Stomach (tissue), 9 donors: ENCODE measurements around the gene UBXN4. TPM values are rescaled to one million over a fixed set of nuclear protein-coding genes. Genes with fewer than 3 reads are reported as not detected.
"Not testable (repeated sequence)": the region's sequence is repeated elsewhere in the genome, so short reads cannot be mapped to it uniquely, and the experiment has no call there.

ENCODE experiments used
- DNase-seq, 2 donors: peaks; one replicate each; pipeline versions ENCODE4 v3.0.0 to v3.0.0-alpha.2; 2013 to 2019
- H3K27ac ChIP-seq, 5 donors: fragments of 200-600 bp in 4 of 5; sonication (generic) in 4 of 5; one replicate each; pipeline ENCODE4 v1.5.1; 2013 to 2019; ENCODE audit warnings: mild to moderate bottlenecking in 1 of 5, moderate library complexity in 1 of 5
- H3K27me3 ChIP-seq, 3 donors: fragments of 200-600 bp; sonication (generic); one replicate each; pipeline ENCODE4 v1.5.1; 2017 to 2019; ENCODE audit warnings: mixed run types in 1 of 3
- H3K36me3 ChIP-seq, 4 donors: fragments of 200-600 bp; sonication (generic); 1 replicate in 3 of 4; 2 replicates in 1 of 4; pipeline ENCODE4 v1.5.1; 2016 to 2019
- H3K4me1 ChIP-seq, 4 donors: fragments of 200-600 bp; sonication (generic); one replicate each; pipeline ENCODE4 v1.5.1; 2016 to 2019
- H3K4me3 ChIP-seq, 4 donors: fragments of 200-600 bp; sonication (generic) in 3 of 4; one replicate each; pipeline ENCODE4 v1.5.1; 2016 to 2019; ENCODE audit warnings: mild to moderate bottlenecking in 1 of 4
- H3K9me3 ChIP-seq, 4 donors: fragments of 200-600 bp; sonication (generic); one replicate each; pipeline ENCODE4 v1.5.1; 2016 to 2019
- CTCF ChIP-seq, 7 experiments: fragments of 450-650 bp in 4 of 7; fragments of 200-600 bp in 3 of 7; sonication (generic) in 3 of 7; IDR thresholded peaks; one replicate each; pipeline ENCODE4 v1.5.1; 2016 to 2019; ENCODE audit warnings: antibody characterized with exemption in 7 of 7, control low read depth in 2 of 7, mild to moderate bottlenecking in 1 of 7
- EP300 ChIP-seq: sonication (generic); formaldehyde crosslinking; IDR thresholded peaks from one replicate; pipeline ENCODE4 v1.6.1; 2017; ENCODE audit warnings: antibody characterized with exemption
- POLR2A ChIP-seq, 4 donors: fragments of 450-650 bp; IDR thresholded peaks; one replicate each; pipeline ENCODE4 v1.6.1; 2016; ENCODE audit warnings: antibody characterized with exemption in 4 of 4, control low read depth in 2 of 4, mild to moderate bottlenecking in 1 of 4, moderate library complexity in 1 of 4
- POLR2AphosphoS5 ChIP-seq, 3 donors: sonication (generic); formaldehyde crosslinking; IDR thresholded peaks; one replicate each; pipeline ENCODE4 v1.6.1; 2016; ENCODE audit warnings: antibody characterized with exemption in 3 of 3
- WGBS, 5 donors: extraction: QIAGEN DNeasy Blood & Tissue Kit in 3 of 5; methylation state at CpG; one replicate each; pipeline versions ENCODE4 v1.1.5 to v1.1.7; 2013 to 2018; 5-methylcytosine and 5-hydroxymethylcytosine counted together
- intact Hi-C: fragments of 100-400 bp; cut with DNase I; formaldehyde crosslinking; loops from one replicate; pipeline ENCODE4 v1.15.1; 2023; ENCODE audit warnings: low total_unique reads
- polyA plus RNA-seq, 3 donors: library from polyadenylated mRNA; stranded (reverse); fragments of 200-250 nt; gene quantifications; one replicate each; pipeline ENCODE4 v1.2.3, GENCODE V29; 2013
- total RNA-seq, 5 donors: library from RNA; depleted of rRNA; stranded (reverse); fragments of >200 nt; gene quantifications; one replicate each; pipeline versions ENCODE4 v1.1.0 to v1.2.3, GENCODE V29; 2014 to 2016
- donor health status: healthy with polysubstance abuse.
- donor health status: Bipolar disorder and iron deficiency.
- donor health status: healthy.

Gene UBXN4
- total and polyA plus RNA-seq, 8 donors = 18.8 to 296 (median 50.9) TPM

GRCh38 chr2:135792401-135793150 lies 50.9 kb downstream of the UBXN4 start:
- H3K4me3 ChIP-seq = no peak overlapping the region
- WGBS, 5 donors = 71 to 86% (median 77%) methylated on average over 6 to 7 of the region's 7 CpGs
- no peak for TF ChIP-seq POLR2AphosphoS5 (IDR thresholded peaks at IDR 0.05)
- no peak for TF ChIP-seq POLR2A (IDR thresholded peaks at IDR 0.05)
- no peak for TF ChIP-seq CTCF (IDR thresholded peaks at IDR 0.05)
- TF ChIP-seq EP300 = no peak
- H3K27me3 ChIP-seq = no peaks in the 10 kb centered on the region
- H3K9me3 ChIP-seq = no peaks in the 10 kb centered on the region
- no peak for DNase-seq
- peaks cover 0 to 5% (median 2%) of the 10 kb centered on the region in 4 donors for H3K4me1 ChIP-seq
- H3K36me3 ChIP-seq = peaks cover 0 to 15% (median 7%) of the 10 kb centered on the region in 4 donors
- intact Hi-C loops = no loop called here
- no peak overlapping the region for H3K27ac ChIP-seq

GRCh38 chr2:135795641-135796040 lies 54.0 kb downstream of the UBXN4 start:
- H3K4me1 ChIP-seq, H3K27ac ChIP-seq, H3K9me3 ChIP-seq, intact Hi-C loops, H3K27me3 ChIP-seq, H3K4me3 ChIP-seq, H3K36me3 ChIP-seq, DNase-seq: not testable (repeated sequence)
- 75 to 95% (median 84%) methylated on average over 4 of the region's 4 CpGs for WGBS, 5 donors

- Histone ChIP-seq H3K36me3 (no peaks in the 10 kb centered on the region), H3K9me3 (peaks cover 0 to 18% (median 9%) of the 10 kb centered on the region in 4 donors), H3K4me1 (peaks cover 0 to 6% (median 2%) of the 10 kb centered on the region in 4 donors), H3K27me3 (no peaks in the 10 kb centered on the region), H3K27ac (no peak overlapping the region), H3K4me3 (no peak overlapping the region)
- TF ChIP-seq EP300 (no peak), POLR2A (IDR thresholded peaks at IDR 0.05) (no peak), POLR2AphosphoS5 (IDR thresholded peaks at IDR 0.05) (no peak), CTCF (IDR thresholded peaks at IDR 0.05) (no peak)
- no peak for DNase-seq
- intact Hi-C loops = no loop called here
- WGBS, 5 donors = 94 to 98% (median 97%) methylated on average over 8 of the region's 8 CpGs
Measured at GRCh38 chr2:135796606-135797005, 55.0 kb downstream of the UBXN4 start.

GRCh38 chr2:135797497-135798274 lies 56.0 kb downstream of the UBXN4 start:
- H3K4me1 ChIP-seq = peaks cover 0 to 6% (median 2%) of the 10 kb centered on the region in 4 donors
- peak; percentile 78 to 91 for DNase-seq
- WGBS, 5 donors = 41 to 52% (median 48%) methylated on average over 22 of the region's 22 CpGs
- no peak overlapping the region for H3K27ac ChIP-seq
- no peaks in the 10 kb centered on the region for H3K27me3 ChIP-seq
- no peaks in the 10 kb centered on the region for H3K36me3 ChIP-seq
- TF ChIP-seq EP300 = no peak
- peak in 5 of 7 experiments; percentile 60 to 90 (median 82) for TF ChIP-seq CTCF (IDR thresholded peaks at IDR 0.05)
- peaks cover 0 to 18% (median 9%) of the 10 kb centered on the region in 4 donors for H3K9me3 ChIP-seq
- H3K4me3 ChIP-seq = no peak overlapping the region
- intact Hi-C loops = no loop called here
